Epithelial cell of proximal tubule (primary cell): ENCODE results near the gene ETFDH. TPM values are rescaled to one million over a fixed set of nuclear protein-coding genes. Genes with fewer than 3 reads are reported as not detected.

Experiments
- DNase-seq: peaks from one replicate; pipeline ENCODE4 v3.0.0-alpha.2; 2011; ENCODE audit warnings: low read depth
- H3K4me3 ChIP-seq: 2 replicates; pipeline ENCODE4 v1.5.1; 2011; ENCODE audit warnings: low read depth, mild to moderate bottlenecking, low read length
- CTCF ChIP-seq: conservative IDR thresholded peaks from 2 replicates; pipeline ENCODE4 v1.5.1; 2012; ENCODE audit warnings: low read depth, mild to moderate bottlenecking, low read length
- total RNA-seq: library from RNA; depleted of rRNA; stranded (reverse); fragments of >200 nt; gene quantifications from 2 replicates; pipeline ENCODE4 v1.2.3, GENCODE V29; 2015

ETFDH gene
- 7.1 and 9.2 TPM in 2 replicates for total RNA-seq

- peak within 1 kb of the TSS; percentile 80 for H3K4me3 ChIP-seq
- DNase-seq: peak; percentile 94
- peak; percentile 56 for TF ChIP-seq CTCF
Observed at GRCh38 chr4:158671915-158672806, at the start of gene ETFDH. ETFDH (plus strand) TSS chr4:158672296; CDS start chr4:158672457, 161 bp downstream.

GRCh38 chr4:158624889-158625478, 47.1 kb upstream of the ETFDH start:
- H3K4me3 ChIP-seq: no peak overlapping the region
- DNase-seq: peak; percentile 3
- peak; percentile 77 for TF ChIP-seq CTCF

GRCh38 chr4:158625544-158625943, 46.6 kb upstream of the ETFDH start:
- TF ChIP-seq CTCF: no peak
- DNase-seq: no peak

GRCh38 chr4:158630893-158631292, 41.2 kb upstream of the ETFDH start:
- no peak for DNase-seq
- H3K4me3 ChIP-seq: no peak overlapping the region
- no peak for TF ChIP-seq CTCF

More at GRCh38 chr4:158625544-158625943, 46.6 kb upstream of the ETFDH start:
- no peak overlapping the region for H3K4me3 ChIP-seq

GRCh38 chr4:158636619-158637018, 35.5 kb upstream of the ETFDH start:
- DNase-seq: no peak
- no peak overlapping the region for H3K4me3 ChIP-seq
- no peak for TF ChIP-seq CTCF

GRCh38 chr4:158644356-158644755, 27.7 kb upstream of the ETFDH start:
- TF ChIP-seq CTCF: no peak

More at GRCh38 chr4:158644356-158644755, 27.7 kb upstream of the ETFDH start:
- H3K4me3 ChIP-seq: no peak overlapping the region
- DNase-seq: no peak
